ENCODE data around the gene AASS. TPM values are rescaled to one million over a fixed set of nuclear protein-coding genes. Genes with fewer than 3 reads are reported as not detected.

AASS gene
- total RNA-seq, 2 experiments from 2014 or later: not detected

DNA sequence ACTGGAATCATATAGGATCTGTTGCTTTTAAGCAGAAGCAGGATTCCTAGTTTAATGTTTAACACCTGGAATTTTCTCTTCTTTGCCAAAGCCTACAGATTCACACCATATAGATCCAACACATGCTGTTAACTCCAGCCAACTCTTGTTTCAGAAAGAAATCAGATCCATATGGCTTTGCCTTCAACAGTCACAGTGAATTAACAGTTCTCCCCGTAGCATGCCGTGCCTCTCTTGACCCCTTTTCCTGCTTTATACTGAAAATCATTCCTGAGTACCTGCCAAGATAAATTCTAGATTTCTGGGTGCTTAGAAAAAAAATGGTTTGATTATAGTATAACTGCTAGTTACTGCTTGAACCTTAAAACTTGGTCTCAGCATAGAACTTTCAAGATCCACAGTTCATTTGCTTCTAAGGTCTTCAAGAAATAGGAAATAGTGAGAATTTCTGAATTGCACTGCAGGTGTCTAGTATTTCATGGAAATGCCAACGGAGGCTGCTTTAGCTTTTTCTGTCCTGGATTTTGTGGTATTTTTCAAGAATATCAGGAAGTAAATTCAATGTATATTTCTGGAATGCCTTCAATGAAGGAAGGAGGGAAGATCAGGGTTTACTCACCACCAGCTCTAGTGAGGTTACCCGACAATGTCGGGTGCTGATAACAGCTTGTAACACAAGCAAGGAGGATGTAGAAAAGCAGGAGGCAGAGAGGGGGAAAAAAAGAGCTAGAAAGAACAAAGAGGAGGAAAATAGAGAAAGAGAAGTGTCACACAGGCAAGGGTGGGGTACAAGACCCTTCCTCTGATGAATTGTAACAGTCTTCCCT, 6.6 kb downstream of the AASS start:
- Histone ChIP-seq H3K9me2 (ENCODE audit: insufficient read depth, low read length) (no peaks in the 10 kb centered on the region), H3K27ac (ENCODE audit: low read depth, low read length, poor library complexity, severe bottlenecking) (no peak overlapping the region), H3K36me3 (ENCODE audit: insufficient read depth, low read length) (no peaks in the 10 kb centered on the region), H3K4me2 (ENCODE audit: low read length) (no peak overlapping the region), H2AFZ (ENCODE audit: low read length) (no peak overlapping the region), H3K4me1 (ENCODE audit: insufficient read depth, low read length, poor library complexity, severe bottlenecking) (no peaks in the 10 kb centered on the region), H3K4me3 (ENCODE audit: low read depth, low read length, poor library complexity, severe bottlenecking) (no peak overlapping the region), H3K79me2 (ENCODE audit: insufficient read depth, low read depth, low read length) (no peaks in the 10 kb centered on the region), H3K9me3 (ENCODE audit: low read length) (no peaks in the 10 kb centered on the region), H4K20me1 (ENCODE audit: insufficient read depth, low read length) (no peaks in the 10 kb centered on the region)
- ChIA-PET POLR2A (no interaction called here), CTCF (ENCODE audit: unreplicated experiment) (no interaction called here)
- BruUV-seq (replicated peaks): no TSS peak
- DNase-seq (ENCODE audit: low spot score): no peak
- intact Hi-C loops (cut with micrococcal nuclease; ENCODE audit: unreplicated experiment): no loop called here
- no peak for TF ChIP-seq EZH2phosphoT487 (IDR thresholded peaks at IDR 0.05; ENCODE audit: borderline replicate concordance, low read depth, low read length)
- TF ChIP-seq, protein P1, sequence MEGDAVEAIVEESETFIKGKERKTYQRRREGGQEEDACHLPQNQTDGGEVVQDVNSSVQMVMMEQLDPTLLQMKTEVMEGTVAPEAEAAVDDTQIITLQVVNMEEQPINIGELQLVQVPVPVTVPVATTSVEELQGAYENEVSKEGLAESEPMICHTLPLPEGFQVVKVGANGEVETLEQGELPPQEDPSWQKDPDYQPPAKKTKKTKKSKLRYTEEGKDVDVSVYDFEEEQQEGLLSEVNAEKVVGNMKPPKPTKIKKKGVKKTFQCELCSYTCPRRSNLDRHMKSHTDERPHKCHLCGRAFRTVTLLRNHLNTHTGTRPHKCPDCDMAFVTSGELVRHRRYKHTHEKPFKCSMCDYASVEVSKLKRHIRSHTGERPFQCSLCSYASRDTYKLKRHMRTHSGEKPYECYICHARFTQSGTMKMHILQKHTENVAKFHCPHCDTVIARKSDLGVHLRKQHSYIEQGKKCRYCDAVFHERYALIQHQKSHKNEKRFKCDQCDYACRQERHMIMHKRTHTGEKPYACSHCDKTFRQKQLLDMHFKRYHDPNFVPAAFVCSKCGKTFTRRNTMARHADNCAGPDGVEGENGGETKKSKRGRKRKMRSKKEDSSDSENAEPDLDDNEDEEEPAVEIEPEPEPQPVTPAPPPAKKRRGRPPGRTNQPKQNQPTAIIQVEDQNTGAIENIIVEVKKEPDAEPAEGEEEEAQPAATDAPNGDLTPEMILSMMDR (conservative IDR thresholded peaks at IDR 0.05; ENCODE audit: low read length): no peak

DNA sequence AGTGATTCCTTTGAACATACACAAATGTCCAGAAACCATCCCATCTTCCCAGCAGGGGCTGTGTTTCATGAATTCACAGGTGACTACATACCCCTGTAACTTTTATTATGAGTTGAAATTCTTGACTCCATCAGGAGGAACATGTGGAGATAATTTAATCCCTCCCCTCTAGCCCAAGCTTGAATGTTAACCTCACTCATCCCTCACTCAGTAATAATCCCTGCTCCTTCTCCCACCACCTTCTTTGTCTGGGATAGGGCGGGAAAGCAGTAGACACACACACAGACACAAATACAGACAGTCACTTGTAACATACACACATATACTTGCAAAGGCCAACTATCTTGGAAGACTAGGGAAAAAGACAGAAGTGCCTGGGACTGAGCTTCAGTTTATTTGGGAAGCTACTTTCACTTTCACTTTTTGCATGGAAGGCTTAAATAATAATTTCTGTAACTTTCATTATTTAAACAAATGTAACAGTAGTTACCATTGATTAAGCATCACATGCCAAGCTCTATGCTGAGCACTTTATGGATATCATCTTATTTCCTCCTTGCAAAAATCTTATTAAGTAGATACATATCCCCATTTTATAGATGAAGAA, 7.3 kb downstream of the AASS start:
- TF ChIP-seq, protein P1 (conservative IDR thresholded peaks at IDR 0.05; ENCODE audit: low read length): no peak
- TF ChIP-seq EZH2phosphoT487 (IDR thresholded peaks at IDR 0.05; ENCODE audit: borderline replicate concordance, low read depth, low read length): no peak
- no TSS peak for BruUV-seq (replicated peaks)
- Histone ChIP-seq H3K9me2 (ENCODE audit: insufficient read depth, low read length) (no peaks in the 10 kb centered on the region), H3K4me1 (ENCODE audit: insufficient read depth, low read length, poor library complexity, severe bottlenecking) (no peaks in the 10 kb centered on the region), H4K20me1 (ENCODE audit: insufficient read depth, low read length) (no peaks in the 10 kb centered on the region), H2AFZ (ENCODE audit: low read length) (no peak overlapping the region), H3K4me2 (ENCODE audit: low read length) (no peak overlapping the region), H3K9me3 (ENCODE audit: low read length) (no peaks in the 10 kb centered on the region), H3K27ac (ENCODE audit: low read depth, low read length, poor library complexity, severe bottlenecking) (no peak overlapping the region), H3K36me3 (ENCODE audit: insufficient read depth, low read length) (no peaks in the 10 kb centered on the region), H3K4me3 (ENCODE audit: low read depth, low read length, poor library complexity, severe bottlenecking) (no peak overlapping the region), H3K79me2 (ENCODE audit: insufficient read depth, low read depth, low read length) (no peaks in the 10 kb centered on the region)
- POLR2A ChIA-PET: no interaction called here
- no peak for DNase-seq (ENCODE audit: low spot score)
- CTCF ChIA-PET (ENCODE audit: unreplicated experiment): no interaction called here
- intact Hi-C loops (cut with micrococcal nuclease; ENCODE audit: unreplicated experiment): no loop called here

DNA sequence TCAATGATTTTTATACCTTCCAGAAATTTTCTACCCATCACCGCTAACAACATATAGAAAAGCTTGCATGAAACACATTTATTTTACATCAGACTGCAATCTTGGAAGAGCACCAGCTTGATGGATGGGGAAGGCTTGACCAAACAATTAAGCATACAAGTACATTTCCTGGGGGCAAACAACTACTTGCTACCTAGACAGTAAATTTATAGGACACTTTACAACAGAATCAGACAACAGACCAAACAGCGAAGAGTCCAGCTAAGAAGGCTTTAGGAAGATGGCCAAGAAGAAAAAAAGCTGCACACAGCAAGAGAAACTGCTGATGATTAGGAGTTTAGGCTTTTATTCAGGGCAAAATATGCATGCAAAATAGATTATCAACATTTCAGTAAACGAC, 8.0 kb downstream of the AASS start:
- Histone ChIP-seq H3K4me1 (ENCODE audit: insufficient read depth, low read length, poor library complexity, severe bottlenecking) (no peaks in the 10 kb centered on the region), H2AFZ (ENCODE audit: low read length) (no peak overlapping the region), H3K9me3 (ENCODE audit: low read length) (no peaks in the 10 kb centered on the region), H3K27ac (ENCODE audit: low read depth, low read length, poor library complexity, severe bottlenecking) (no peak overlapping the region), H3K79me2 (ENCODE audit: insufficient read depth, low read depth, low read length) (no peaks in the 10 kb centered on the region), H3K4me2 (ENCODE audit: low read length) (no peak overlapping the region), H4K20me1 (ENCODE audit: insufficient read depth, low read length) (no peaks in the 10 kb centered on the region), H3K9me2 (ENCODE audit: insufficient read depth, low read length) (no peaks in the 10 kb centered on the region), H3K4me3 (ENCODE audit: low read depth, low read length, poor library complexity, severe bottlenecking) (no peak overlapping the region), H3K36me3 (ENCODE audit: insufficient read depth, low read length) (no peaks in the 10 kb centered on the region)
- POLR2A ChIA-PET: no interaction called here
- CTCF ChIA-PET (ENCODE audit: unreplicated experiment): no interaction called here
- DNase-seq (ENCODE audit: low spot score): no peak
- TF ChIP-seq, protein P1 (conservative IDR thresholded peaks at IDR 0.05; ENCODE audit: low read length): no peak
- no peak for TF ChIP-seq EZH2phosphoT487 (IDR thresholded peaks at IDR 0.05; ENCODE audit: borderline replicate concordance, low read depth, low read length)
- intact Hi-C loops (cut with micrococcal nuclease; ENCODE audit: unreplicated experiment): no loop called here
- BruUV-seq (replicated peaks): no TSS peak
